HUDEP-2 (cell line): ENCODE data around the gene AGTRAP.

ENCODE experiments used
- DNase-seq, 76 experiments: peaks; one replicate each; lab custom pipeline; 2025; ENCODE audit not compliant: unreplicated experiment in 76 of 76; lab: John Stamatoyannopoulos, UW

AGTRAP gene

DNA sequence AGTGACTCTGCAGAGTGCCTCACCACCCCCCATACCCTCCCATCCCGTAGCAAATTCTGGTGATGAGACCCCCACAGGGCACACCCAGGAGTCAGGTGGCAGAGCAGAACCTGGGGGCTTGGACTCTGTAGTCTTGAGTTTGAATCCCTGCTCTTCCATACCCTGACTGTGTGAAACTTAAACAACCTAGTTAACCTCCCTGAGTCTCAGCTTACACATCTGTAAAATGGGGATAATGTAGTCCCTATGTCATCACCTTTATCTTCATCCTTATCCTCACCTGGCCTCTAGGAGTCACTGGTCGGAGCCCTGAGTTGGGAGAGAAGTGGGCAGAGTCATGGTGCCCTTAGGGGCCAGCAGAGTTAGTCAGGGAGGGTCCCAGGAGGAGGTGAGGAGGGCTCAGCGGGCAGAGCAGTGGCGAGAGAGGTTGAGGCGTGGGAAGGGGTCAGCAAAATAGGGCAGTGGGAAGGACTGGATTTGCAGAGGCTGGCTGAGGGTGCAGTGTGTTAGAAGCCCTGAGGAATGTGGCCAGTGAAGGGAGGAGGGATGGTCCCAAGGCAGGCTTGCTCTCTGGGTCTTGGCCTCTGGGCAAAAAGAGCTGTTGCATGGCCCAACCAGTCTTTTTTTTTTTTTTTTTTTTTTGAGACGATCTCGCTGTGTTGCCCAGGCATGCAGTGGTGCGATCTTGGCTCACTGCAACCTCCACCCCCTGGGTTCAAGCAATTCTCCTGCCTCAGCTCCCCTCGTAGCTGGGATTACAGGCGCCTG is 44.6 kb downstream of the AGTRAP start:
- DNase-seq = no peak

DNA sequence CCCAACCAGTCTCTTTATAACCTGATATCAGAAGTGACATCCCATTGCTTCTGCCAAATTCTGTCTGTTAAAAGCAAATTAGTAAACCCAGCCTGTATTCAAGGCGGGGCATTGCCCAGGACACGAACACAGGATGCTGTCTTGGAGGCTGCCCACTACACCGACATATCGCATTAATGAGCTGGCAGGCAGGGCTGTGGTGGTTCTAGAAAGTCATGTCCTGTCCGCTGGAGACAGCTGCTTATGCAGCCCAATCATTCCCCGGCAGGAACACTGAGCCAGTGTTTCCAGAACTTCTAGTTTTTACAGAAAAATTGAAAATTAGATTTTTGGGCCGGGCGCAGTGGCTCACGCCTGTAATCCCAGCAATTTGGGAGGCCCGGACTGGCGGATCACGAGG is 45.4 kb downstream of the AGTRAP start:
- DNase-seq = no peak

DNA sequence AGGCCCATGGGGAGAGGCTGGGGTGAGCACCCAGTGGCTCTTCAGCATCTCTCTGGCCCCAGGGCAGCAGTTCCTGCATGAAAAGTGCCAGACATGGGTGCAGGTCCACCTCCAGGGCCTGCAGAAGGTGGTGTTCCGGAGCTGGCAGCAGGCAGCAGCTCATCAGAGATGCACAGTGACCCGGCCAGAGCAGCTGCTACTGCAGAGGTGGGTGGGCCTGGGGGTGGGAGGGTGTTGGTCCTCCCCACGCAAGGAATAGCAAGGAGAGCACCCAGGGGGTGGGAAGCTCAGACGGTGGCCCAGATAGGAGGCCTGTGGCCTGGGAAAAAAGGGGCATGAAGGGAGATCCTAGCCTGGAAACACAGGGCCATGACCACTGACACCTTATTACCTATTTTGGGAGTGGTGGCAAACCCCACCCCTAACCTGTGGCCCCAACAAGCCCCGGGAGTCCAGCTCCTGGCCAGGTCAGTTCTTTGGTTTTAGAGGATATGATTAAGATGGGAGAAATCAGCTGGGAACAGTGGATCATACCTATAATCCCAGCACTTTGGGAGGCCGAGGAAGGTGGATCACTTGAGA is 46.3 kb downstream of the AGTRAP start:
- no peak for DNase-seq

DNA sequence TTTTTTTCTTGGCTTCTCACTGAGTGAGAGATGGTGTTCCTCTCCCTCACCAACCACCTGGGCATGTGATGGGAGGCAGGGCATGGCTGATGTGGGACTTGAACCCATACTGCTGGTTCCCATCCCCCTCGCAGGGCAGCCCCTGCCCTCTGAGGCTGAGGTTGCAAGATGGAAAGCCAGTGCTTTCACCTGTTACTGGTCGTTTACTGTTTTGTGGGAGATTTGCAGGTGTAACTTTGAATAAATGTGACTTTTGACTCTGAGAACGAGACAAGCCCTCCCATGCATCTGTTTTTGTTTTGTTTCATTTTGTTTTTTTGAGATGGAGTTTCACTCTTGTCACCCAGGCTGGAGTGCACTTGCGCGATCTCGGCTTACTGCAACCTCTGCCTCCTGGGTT is 47.6 kb downstream of the AGTRAP start:
- DNase-seq = no peak

DNA sequence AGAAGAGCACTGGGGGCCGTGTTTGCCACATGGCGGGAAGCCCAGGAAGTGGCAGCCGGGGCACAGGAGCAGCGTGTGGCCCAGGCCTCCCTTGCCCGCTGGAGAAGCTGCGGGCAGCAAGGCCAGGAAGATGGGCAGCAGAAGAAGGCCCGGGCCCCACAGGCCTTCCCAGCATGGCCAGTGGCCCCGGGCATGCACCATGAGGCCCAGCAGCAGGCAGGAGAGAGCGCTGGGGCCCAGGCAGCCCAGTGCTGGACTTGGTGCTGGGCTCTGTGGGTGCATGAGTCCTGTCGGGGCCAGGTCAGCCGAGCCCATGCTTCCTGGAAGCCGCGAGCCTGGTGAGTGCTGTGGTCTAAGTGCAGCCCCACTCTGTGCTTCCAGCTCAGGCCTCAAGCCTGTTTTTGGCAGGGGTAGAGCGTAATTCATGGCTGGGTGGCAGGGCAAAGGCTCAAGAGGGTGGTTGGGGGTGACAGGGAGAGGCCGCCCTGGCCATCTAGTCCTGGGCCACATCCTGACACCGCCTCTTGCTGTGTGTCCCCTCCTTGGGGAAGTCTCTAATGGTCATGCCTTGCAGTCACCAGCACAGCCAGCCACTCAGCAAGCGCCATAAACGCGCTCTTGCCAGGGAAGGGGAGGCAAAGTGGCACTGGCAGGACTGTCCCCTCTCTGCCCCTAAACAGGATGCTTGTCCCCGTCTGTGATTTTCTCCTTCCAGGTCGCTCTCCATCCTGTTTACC is 48.5 kb downstream of the AGTRAP start:
- DNase-seq = no peak

DNA sequence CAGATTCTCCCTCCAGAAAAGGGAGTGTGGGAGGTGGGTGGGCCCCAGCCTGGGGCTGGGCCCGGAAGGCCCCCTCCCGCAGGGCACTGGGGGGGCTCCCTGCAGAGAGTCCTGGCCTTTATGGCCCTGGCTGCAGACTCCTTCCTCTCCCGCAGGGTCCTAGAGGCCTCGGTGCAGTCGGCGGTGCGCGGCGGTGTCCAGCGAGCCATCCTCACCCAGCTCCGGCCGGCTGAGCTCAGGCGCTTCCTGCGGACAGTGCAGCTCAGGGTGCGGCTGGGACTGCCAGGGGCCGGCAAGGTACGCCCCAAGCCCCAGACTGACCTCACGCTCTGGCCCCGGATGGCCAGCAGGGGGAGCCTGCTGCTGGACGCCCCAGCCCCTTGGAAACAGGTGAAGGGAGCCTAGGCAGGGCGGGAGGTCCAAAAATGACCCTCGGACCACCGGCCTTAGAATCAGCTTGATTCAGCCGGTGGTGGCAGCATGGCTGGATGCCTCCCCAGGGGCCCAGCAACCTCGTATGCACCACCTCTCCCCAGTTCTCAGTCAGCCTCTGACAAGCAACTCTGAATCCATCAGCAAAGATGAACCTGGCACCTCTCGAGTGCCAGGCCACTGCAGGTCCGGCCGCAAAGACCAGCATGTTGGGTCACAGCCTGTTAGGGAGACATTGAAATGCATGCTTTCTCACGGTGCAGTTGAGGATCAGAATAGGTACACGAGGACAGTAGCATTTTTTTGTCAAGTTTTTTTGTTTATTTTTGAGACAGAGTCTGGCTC is 49.2 kb downstream of the AGTRAP start:
- DNase-seq = peak in 48 of 76 experiments; percentile 5 to 57 (median 35)

DNA sequence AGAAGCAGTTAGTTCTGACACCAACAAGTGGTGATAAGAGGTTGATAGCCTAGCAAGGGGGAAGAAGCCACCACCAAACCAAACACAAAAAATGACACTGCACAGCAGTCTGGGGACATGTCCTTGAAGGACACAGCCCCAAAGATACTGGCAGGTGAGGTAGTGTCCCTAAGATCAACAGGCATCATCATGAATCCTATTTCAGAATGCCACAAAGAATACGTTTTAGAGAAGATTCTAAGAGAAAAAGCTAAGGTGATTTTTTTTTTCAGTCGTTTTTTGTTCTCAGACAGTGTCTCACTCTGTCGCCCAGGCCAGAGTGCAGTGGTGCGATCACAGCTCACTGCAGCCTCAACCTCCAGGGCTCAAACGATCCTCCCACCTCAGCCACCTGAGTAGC is 50.2 kb downstream of the AGTRAP start:
- peak in 2 of 76 experiments; percentile 15 to 16 for DNase-seq

DNA sequence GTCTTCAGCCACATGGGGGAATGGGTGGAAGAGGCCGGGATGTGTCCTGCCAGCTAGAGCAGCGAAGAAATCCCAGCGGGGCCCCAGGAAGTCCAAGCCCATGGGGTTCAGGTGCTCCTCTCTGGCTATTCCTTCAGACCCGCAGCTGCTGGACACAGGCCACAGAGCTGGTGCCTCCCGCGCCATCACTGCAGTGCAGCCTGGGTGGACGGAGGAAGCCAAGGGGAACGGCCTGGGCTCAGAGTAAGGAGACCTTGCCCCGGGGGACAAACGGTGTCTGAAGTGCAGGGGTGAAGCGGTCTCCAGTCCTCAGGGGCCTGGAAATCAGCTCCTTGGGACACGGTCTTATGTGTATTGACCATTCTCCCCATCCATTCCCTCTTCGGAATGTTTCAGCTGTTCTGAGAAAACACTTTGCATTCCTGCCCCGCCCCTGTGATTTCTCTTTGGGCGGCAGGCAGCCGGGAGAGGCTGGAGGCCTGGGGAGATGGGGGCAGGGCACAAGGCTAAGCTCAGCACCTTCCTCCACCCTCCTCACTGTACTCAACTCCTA is 51.4 kb downstream of the AGTRAP start:
- DNase-seq = peak in 41 of 76 experiments; percentile 3 to 63 (median 32)

DNA sequence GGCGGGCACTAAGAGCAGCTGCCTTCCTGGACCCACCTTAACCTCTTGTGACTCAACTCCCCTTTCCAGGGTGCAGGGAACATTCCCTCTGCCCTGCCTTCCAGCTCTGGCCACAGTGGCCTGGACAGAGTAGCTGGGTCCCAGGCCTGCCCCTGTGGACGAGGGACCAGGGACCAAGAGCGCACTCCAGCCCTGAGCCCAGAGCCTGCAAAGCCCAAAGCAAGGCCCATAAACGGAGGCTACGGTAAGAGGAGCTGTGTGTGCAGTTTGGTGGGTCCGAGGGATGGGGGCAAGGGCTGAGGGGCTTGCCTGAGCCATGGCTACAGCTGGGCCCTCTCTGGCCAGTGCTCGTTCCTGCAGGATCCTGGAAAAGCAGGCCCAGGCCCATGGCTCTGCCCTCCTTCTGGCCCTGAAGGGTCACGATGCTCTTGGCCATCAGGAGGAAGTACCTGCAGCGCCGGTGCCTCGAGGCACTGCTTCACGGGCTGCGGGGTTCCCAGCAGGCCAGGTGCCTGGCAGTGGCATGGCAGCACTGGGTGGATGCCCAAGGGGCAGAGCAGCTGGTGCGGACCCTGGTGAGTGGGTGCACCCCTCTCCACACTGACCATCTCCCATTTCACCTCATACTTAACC is 52.0 kb downstream of the AGTRAP start:
- DNase-seq = no peak

DNA sequence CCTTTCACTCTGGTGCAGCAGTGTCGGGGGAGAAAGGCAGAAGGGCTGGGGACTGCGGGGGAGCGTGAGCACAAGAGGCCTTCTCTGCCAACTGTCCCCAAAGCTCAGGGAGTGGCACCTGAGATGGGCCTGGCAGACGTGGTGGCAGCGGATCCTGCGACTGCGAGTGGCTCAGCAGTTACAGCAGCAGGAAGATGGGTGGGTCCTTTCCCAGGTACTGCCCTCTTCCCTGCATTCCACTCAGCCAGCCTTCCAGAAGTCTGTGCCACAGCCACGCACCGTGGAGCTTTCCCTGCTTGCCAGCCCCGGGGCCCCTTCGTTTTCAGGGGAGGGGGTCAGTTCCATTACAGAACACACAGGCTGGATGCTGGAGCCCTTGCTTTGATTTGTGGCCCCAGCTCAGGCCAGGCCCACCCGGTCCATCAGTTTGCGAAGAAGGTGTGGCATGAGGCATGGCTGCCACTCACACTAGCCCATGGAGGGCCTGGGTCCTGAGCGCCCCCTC is 52.7 kb downstream of the AGTRAP start:
- peak in 4 of 76 experiments; percentile 9 to 17 (median 16) for DNase-seq

DNA sequence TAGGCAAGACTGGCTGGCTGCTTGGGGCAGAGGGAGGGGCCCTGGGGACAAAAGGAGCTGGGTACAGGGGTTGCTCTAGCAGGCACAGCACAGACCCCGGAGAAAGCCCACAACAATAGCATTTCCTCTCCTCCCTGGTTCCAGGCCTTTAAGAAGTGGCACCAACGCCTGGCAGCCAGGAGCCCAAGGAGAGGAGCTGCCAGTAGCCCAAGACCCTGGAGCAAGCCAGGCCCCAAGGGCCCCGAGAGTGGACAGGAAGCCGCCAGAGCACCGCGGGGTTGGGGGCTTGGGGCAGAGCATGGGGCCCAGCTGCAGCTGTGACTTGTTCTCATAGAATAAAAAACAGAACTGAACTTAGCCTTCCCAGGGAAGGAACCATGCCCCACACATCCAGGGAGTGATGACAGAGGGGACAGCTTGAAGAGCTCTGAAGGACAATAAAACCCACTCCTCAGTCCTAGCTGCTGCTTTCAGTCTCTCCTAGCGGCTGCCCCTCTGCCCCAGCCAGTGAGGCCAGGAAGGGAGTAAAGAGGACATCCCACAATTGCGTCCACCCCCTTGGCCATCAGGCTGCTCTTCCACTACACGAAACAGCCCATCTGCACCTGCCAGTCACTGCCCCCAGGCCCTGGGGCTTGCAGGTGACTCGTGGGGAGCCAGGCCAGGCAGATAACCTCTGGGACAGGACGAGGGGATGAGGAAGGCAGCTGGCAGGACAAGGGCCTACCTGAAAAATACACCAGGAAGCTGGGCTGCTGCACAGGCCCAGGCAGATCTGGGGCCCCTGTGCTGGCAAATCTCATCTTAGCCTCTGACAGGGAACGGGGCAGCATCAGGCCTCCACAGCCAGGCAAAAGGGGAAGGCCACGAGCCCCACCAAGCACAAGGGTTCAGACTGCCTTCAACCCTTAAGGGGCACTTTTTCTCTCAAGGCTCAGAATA is 53.5 kb downstream of the AGTRAP start:
- no peak for DNase-seq

DNA sequence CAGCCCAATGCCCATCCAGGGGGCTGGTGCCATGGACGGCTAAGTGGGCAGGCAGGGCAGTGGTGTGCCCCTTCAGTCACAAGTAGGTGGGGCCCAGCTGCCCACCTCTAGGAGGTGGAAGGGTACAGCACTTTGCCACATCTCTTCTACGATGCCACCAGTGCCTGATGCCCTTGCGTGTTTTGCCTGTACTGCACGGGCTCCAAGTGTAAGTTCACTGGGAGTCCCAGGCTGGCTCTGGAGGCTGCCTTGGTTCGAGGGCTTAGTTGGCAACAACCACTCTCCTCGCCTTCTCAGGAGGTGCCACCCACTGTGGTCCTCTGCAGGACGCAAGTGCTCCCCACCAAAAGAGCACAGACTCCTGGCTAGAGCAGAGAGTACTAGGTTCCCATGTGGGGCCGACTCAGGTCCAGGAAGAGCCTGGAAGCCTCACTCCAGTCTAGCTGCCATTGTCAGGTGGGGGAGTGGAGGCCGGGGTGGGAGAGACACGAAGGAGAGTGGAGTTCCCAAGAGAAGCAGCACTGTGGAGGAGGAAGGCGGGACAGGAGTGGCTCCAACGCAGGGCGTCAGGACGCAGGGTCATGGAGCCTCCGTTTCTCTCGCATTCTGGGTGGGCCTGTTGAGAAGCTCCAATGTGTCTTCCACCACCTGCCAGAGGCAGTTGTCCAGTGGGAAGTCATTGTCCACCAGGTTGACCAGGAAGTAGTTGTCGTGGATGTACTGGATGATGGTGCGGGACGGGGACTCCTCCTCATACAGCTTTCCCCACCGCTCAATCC is 54.4 kb downstream of the AGTRAP start:
- DNase-seq = no peak

DNA sequence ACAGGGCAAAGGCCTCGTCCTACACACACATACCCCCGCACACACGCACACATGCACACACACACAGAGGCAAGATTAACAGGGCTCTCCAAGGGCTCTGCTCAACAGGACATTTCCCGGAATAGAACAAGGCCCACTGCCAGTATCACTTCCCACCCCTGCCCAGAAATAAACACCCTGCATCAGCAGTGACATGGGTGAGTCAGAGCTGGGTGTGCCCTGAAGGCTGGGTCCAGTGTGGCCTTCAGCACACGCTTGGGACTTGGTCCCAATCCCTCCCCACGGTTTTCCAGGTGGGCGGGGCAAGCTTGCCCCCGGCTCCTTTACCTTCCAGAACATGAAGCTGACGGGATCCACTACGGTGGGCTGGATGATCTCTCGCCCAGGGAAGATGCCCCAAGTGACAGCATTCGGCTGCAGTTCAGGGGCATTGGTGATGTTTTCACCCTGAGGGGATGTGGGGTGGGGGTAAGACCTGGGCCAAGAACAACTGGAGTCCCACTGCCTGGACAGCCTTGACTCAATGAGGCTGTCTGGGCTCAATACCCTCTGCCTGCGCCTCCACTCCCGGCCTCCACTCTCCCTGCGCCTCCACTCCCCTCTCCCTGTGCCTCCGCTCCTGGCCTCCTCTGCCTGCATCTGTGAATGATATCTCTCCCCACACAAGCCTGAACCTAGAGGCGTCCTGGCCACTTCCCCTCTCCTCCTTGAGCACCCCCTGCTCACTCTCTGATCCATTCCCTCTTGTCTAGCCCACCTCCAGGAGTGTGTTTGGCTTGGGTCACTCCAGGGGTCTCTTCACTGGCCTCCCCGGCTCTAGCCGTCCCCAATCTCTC is 55.2 kb downstream of the AGTRAP start:
- peak in 74 of 76 experiments; percentile 19 to 88 (median 66) for DNase-seq

DNA sequence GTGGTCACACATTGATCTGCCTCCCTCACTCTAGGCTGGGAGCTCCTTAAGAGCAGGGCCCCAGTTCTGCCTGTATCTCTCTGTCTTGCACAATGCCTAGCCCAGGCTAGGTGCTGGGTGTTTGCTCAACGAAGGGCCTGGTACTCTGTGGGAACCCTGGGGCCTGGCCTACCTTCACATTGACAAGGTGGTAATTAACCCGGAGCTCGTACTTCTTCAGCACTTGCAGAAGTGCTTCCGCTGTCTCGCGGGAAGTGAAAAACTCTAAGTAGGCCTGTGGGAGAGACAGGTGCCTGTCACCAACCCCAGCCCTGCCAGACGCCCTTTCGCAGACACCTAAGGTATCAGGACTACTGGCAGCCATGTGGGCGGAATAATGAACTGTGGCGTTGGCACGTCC is 56.2 kb downstream of the AGTRAP start:
- DNase-seq = no peak

DNA sequence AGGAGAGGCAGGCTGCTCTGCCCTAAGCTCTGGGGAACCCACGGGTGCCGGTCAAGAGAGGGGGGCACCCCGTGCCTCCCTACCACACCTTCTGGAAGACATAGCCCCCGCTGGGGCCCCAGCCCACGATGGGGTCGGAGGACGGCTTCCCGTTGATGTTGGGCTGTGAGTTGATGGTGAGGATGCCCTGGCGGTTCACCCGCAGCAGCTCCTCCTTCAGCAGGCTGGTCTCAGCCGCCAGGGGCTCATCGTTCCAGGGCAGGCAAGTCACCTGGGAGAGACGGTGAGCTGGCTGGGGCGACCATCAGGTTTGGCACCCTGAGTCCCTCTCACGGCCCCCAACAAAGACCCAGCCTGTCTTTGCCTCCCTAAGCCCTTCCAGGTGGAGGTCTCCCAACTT is 57.9 kb downstream of the AGTRAP start:
- no peak for DNase-seq

DNA sequence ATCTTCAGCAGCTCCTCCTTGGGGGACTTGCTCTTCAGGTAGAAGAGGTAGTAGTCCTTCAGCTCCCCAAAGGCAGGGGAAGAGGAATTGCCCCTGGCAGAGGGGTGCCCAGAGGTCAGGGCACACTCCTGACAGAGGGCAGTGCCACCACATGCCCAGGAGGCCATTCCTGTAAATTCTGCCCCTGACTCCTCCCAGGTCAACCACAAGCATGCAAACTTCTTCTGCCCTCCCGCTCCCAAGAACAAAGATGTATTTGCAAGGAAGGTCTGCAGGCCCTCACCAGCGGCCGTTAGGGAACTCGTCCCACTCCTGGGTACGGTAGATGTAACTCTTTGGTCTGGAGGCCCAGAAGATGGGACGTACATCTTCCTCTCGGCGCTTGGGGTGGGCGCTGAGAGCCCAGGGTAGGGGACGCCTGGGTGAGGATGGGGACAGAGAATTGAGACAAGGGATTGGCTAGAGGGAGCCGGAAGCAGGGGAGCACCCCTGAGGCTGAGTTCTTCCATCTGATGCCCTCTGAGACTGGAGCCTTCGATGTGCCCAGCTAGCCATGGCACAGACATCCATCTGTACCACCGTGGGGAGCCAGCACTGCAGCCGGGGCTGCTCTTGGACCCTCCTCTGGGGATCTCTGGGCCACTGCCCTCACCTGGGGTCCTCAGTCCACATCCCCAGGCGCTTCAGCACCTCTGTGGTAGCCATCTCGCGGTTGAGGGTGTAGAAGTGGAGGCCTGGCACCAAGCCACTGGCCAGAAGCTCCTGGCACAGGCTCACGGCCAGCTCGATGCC is 58.7 kb downstream of the AGTRAP start:
- DNase-seq = no peak
